ENCODE measurements around the gene HES2.
"Not testable (repeated sequence)": the region's sequence is repeated elsewhere in the genome, so short reads cannot be mapped to it uniquely, and the experiment has no call there.

The HES2 gene

GRCh38 chr1:6435129-6435528, 15.4 kb upstream of the HES2 start:
- no peak for DNase-seq

DNA sequence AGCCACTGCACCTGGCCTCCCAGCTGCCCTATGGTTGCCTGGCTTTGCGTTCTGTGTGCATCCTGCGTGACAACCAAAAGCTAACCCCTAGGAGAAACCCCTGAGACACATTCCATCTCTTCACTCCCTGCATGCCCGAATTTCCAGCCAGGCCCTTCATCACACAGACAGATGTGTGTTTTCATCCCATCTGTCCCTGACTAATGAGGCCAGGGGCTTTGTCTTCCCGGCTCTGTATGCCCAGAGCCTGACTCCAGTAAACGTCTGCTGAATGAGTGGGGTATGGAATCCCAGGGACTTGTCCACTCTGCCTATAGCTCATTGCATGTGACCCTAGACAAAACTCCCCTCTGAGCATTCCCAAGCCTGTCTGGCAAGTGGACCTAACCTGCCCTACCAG, 14.5 kb upstream of the HES2 start:
- no peak for DNase-seq

DNA sequence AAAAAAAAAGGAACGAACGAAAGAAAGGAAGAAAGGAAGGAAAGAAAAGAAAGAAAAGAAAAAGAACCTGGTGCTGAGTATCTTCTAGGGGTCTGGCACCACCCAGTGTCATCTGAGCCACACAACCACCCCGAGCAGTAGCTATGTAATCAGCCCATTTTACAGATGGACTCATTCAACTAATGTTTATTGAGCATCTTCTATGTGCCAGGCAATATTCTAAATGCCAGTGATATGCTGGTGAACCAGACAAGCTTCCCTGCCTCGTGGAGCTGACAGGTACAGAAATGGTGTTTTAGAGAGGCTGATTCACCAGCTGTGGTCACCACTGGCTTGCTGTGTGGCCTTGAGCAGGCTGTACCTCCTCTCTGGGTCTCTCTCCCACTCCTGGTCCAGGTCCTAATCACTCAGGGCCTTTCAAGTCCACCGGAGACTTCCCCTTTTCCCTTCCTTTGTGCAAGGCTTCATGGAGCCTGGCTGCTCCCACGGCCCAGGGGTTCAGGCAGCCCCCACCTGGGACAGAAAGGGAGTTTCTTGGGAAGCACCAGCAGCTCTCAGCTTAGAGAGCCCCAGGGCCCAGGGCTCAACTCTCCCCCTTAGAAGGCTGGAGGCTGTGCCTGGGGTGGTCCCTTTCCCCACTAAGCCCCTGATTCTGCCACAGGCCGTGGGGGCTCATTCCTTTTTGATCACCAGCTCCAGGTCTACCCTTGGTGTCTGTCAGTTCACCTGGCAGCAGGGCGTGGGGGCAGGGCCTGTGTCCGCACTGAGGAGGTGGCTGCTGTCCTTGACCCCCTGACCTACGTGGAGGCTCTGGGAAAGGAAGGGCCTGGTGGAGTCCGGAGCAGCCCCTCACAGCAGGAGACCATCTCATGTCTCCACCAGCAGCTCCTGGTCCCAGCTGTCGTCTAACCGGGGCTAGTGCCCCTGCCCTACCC, 12.2 kb upstream of the HES2 start:
- not testable (repeated sequence) for DNase-seq

GRCh38 chr1:6429660-6430411, 10.1 kb upstream of the HES2 start:
- DNase-seq: not testable (repeated sequence)

- DNase-seq: not testable (repeated sequence)
Observed at GRCh38 chr1:6428453-6428852, 8.7 kb upstream of the HES2 start.

DNA sequence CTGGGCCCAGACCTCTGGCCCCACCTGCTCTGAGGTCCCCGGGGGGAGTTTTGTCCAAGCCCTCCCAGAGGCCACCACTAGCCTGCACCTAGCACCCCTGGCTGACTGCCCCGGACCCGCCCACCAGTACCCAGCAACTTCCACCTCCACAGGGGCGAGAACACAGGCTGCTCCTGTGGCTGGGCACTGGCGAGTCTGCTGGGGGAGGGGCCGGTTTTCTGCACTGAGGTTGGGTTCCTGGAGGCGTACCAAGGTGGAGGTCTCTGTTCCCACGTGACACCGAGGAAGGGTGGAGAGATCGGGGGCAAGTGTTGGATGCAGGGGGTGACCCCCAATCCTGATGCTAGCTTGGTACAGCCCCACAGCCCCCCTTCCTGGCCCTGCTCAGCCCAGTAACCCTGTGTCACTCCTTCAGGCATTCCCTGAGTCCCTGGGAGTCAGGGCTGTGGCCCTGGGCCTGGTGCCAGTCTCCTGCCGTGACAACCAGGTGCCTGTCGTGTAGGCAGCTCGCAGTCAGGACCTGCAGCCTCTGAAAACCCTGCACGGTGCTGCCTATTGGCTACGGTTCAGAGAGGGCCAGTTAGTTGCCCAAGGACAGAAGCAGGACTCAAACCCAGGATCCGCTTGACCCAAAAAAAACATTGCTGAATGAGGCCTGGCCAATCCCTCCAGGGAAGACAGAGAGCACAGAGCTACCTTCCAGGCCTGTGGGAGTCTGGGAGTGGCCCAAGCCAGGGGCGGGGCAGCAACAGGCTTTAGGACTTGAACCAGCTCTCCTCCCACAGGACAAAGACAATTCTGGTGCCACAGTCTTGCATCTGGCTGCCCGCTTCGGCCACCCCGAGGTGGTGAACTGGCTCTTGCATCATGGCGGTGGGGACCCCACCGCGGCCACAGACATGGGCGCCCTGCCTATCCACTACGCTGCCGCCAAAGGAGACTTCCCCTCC, 8.0 kb upstream of the HES2 start:
- DNase-seq: no peak

DNA sequence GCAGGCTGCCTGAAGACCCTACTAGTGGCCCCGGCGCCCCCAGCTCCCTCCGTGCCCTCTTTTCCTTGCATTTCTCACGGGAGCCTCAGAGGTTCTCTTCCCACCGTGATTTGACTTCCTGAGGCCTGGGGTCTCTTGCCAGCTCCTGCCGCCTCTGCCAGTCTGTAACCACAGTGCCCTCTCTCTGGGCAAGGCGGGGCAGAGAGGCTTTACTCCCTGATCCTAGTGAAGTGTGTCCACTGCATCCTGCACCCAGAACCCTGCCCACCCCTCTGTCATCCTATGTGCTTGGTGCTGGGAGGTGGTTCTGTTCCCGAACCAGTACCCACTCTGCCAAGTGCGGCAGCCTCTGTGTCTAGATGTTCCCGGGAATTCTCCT, 7.2 kb upstream of the HES2 start:
- DNase-seq: no peak

GRCh38 chr1:6426277-6426971, 6.7 kb upstream of the HES2 start:
- DNase-seq: no peak

- DNase-seq: no peak
Observed at GRCh38 chr1:6425658-6426057, 5.9 kb upstream of the HES2 start.

DNA sequence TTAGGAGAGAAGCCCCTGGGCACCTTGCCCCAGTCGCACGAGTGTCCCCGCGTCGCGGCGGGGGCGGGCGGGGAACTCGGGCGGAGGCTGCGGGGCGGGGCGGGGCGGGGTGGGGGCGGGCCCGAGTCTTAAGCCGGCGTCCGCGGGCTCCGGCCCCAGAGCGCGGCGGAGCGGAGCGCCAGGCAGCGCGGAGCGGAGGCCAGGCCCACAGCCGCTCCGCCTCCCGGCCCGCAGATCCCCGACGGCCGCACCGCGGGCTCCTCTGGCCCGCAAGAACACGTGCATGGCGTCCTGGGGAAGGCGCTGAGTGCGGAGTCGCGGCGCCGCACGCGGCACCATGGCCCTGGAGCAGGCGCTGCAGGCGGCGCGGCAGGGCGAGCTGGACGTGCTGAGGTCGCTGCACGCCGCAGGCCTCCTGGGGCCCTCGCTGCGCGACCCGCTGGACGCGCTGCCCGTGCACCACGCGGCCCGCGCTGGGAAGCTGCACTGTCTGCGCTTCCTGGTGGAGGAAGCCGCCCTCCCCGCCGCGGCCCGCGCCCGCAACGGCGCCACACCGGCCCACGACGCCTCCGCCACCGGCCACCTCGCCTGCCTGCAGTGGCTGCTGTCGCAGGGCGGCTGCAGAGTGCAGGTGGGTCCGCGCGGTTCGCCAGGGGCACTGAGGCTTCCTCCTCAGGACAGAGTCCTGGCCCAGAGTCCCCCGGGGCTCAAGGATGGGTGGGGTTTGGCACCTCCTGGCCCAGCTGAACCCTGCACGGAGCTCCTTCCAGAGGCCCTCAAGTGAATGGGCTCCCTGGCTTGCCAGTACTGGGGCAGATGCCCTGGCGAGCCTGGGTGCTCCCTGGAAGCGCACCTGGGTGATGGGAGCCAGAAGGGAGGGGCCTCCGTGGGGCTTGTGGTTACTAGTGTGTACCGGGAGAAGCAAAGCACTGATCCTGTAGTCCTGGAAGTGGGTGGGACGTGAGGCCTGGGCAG, 5.2 kb upstream of the HES2 start, which contains the start of gene ESPN:
Gene ESPN, plus strand, starts transcription at position 158 of the 975 bp plus-strand sequence. Its CDS starts 180 bp downstream, at position 338.
- no peak for DNase-seq

DNA sequence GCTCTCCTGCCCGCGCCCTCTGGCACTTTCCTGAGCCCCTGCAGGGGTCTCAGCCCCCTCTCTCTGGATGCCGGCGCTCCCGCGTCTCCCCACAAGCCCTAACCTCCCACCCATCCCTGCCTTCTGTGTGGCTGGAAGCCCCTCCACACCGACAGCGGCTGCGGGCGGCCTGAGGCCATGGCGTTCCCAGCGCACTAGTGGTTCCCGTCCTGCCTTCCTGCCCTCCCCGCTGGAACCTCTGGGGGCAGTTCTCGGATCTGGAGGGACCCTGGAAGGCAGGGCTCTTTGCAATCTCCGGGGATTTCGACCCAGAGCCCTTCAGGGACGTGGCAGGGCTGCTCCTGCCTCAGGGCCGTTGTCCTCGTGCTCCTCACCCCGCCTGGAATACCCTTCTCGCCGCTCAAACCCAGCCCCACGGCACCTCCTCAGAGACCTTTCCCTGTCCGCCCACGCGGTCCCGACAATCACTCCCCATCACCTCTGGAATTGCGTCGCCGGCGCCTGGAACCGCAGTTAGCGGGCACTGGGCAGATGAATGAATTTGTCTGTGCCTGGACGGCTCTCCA, 4.4 kb upstream of the HES2 start:
- no peak for DNase-seq

DNA sequence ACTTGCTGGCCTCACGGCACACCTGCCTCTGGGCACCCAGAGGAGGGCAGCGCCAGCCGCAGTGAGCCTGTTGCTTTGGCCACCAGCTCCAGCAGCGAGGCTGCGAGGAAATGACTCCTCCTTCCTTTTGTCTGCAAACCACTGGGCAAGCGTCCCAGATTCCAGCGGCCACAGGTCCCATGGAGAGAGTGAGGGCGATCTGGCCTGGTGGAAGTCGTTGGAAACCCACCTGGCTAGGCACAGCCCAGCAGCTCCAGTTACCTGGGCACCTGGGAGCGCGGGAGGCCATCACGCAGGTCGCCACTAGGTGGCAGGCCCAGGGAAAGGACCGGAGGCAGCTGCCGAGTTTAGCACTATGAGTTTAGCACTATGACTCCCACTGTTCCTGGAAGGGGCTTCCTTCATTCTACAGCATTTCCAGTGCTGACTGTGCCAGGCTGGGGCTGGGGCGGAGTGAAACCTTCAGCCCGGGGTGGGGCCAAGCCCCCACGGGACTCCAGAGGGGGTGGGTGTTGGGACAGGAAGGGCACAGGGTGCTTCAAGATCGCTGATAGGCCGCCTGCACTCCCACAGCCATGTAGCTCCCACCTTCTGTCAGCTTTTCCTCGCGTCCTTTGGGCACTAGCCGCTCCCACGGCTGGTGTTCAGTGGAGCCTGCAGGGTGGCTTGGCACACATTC, 3.7 kb upstream of the HES2 start:
- peak; percentile 76 for DNase-seq

GRCh38 chr1:6421266-6421665, 1.5 kb upstream of the HES2 start:
- DNase-seq: no peak

DNA sequence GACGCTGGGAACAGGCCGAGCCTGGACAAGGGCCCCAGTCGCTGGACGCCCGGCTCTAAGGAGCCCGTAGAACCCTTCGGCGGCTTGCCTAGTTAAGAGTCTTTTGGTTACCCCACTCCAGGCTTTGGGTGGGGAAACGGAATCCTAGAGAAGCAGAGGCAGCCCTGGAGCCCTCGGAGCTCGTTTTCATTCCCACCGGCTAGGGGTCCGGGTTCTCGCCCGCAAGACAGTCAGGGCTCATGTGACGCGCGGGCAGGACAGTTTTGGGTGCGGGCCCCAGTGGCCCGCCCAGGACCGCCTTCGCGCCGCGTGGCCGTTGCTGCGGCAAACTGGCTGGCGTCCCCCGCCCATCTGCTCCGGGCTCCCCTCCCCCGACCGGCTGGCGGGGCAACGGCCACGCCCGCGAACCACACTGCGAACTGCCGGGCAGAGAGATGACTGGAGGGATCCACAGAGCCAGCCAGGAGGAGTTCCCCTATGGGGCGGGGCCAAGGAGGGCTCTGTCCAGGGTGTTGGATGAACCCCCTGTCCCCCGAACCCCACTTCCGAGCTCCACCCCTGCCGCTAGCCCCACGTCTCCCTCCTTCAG, 829 bp upstream of the HES2 start:
- no peak for DNase-seq

- DNase-seq: no peak
Observed at GRCh38 chr1:6419397-6419803, 319 bp downstream of the HES2 start.

DNA sequence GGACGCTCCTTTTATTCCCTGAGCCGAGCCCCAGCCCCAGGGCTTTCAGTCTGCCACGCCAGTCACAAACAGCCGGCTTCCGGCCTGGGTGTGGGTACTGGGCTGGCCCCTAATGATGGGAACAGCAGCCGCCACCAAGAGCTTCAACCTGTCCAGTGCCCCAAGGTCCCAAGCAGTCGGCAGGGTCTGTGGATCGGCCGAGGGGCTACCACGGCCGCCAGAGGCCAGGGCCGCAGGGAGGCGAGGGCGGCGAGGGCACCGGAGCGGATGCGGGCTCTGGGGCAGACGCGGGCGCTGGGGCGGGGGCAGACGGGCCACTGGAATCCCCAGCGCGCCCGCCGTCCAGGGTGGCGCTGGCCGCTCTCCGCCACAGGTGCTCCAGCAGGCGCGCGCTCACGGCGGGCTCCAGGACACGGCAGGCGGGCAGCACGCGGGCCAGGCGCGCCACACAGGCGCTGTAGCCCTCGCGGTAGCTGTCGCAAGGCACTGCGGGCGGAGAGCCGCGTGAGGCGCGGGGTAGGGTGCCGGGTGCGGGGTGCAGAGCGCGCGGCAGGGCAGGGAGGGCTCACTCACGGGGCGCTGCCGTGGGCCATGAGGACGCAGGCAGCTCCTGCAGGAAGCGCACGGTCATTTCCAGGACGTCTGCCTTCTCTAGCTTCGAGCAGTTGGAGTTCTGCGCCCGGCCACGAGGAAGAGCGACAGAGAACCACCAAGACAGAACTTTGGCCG, 887 bp downstream of the HES2 start:
- no peak for DNase-seq

- DNase-seq: no peak
Observed at GRCh38 chr1:6417961-6418667, 1.6 kb downstream of the HES2 start.

DNA sequence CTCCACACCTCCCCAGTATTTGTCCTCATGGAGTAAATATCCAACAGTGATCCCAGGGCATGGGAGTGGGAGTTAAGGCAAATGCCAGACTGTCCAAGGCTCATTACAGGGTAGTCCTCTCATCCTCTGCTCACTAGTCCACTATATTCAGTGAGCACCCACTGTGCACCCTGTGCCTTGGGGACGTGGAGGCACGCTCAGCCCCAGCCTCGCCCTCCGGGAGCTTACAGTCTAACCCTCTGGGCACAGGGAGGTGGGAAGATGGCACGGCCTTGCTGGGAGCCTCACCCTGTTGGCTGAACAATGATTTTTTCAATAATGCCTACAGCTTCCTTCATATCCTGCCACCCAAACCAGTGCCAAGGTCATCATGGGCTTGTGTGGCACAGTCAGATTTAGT, 2.8 kb downstream of the HES2 start:
- DNase-seq: no peak
